ENCODE results near the gene POGZ. TPM values are rescaled to one million over a fixed set of nuclear protein-coding genes. Genes with fewer than 3 reads are reported as not detected.

The POGZ gene
- total and polyA plus RNA-seq, 2 of the 4 experiments (the other 2 are of a cell fraction), result 20.8 to 33.5 TPM

- CTCF ChIA-PET, result interaction anchor here (0.9 kb wide), 1 partner anchor 18 kb away, joined by 3 read pairs; no protein-coding TSS in a partner anchor
- dilution Hi-C loops (cut with HindIII; ENCODE audit: low sequenced_read_pairs, unreplicated experiment) (no loop called here), in situ Hi-C loops (cut with MboI; ENCODE audit: low sequenced_read_pairs) (no loop called here)
Observed at GRCh38 chr1:151476083-151476482, 16.8 kb upstream of the POGZ start.

More at GRCh38 chr1:151476083-151476482, 16.8 kb upstream of the POGZ start:
- Histone ChIP-seq H2AK5ac (ENCODE audit: low read depth, low read length) (no peak overlapping the region), H2BK20ac (ENCODE audit: low read depth, low read length) (no peak overlapping the region), H3K18ac (ENCODE audit: low read depth, low read length) (no peak overlapping the region), H3K9me3 (ENCODE audit: control insufficient read depth, insufficient read depth, low read length) (no peaks in the 10 kb centered on the region), H2AFZ (replicated peaks; ENCODE audit: low read length, poor library complexity) (no peak overlapping the region), H3K79me1 (ENCODE audit: low read depth in 1 of 2, low read length in 2 of 2) (no peaks in the 10 kb centered on the region; a peak in 1 of 4 replicates), H3K4ac (ENCODE audit: low read depth, low read length) (no peak overlapping the region), H3K4me2 (ENCODE audit: low read depth, low read length) (no peak overlapping the region), H3K9me1 (ENCODE audit: insufficient read depth, low read length) (no peaks in the 10 kb centered on the region), H4K8ac (ENCODE audit: low read depth in 2 of 2, low read length in 2 of 2) (no peak overlapping the region), H2BK15ac (ENCODE audit: low read depth, low read length) (no peak overlapping the region), H4K5ac (ENCODE audit: low read depth, low read length) (no peak overlapping the region), H4K91ac (ENCODE audit: insufficient read depth, low read depth, low read length) (no peak overlapping the region), H3K4me1 (ENCODE audit: control insufficient read depth, insufficient read depth, low read length) (no peaks in the 10 kb centered on the region; the same call in 1 of the 2 replicates), H3K23ac (ENCODE audit: low read depth, low read length) (no peak overlapping the region), H3K14ac (replicated peaks; ENCODE audit: low read depth, low read length) (no peak overlapping the region), H4K20me1 (ENCODE audit: insufficient read depth, low read length) (no peaks in the 10 kb centered on the region), H3K9ac (ENCODE audit: low read depth, low read length) (no peak overlapping the region), H3K56ac (ENCODE audit: extremely low read depth, insufficient read depth, low read length) (no peak overlapping the region), H3K4me3 (ENCODE audit: insufficient read depth, low read depth, low read length) (no peak overlapping the region), H3K27ac (ENCODE audit: insufficient read depth, low read length) (no peak overlapping the region), H3K36me3 (ENCODE audit: control insufficient read depth, insufficient read depth, low read length) (no peaks in the 10 kb centered on the region), H2BK120ac (ENCODE audit: low read depth, low read length) (no peak overlapping the region), H3K27me3 (ENCODE audit: control insufficient read depth, insufficient read depth, low read length) (no peaks in the 10 kb centered on the region), H2AK9ac (replicated peaks; ENCODE audit: low read depth, low read length, poor library complexity) (no peak overlapping the region), H2BK5ac (ENCODE audit: low read depth, low read length, poor library complexity, severe bottlenecking) (no peak overlapping the region)
- DNase-seq, result no peak
- no peak for ATAC-seq (ENCODE audit: low read depth)
- POLR2A ChIA-PET (ENCODE audit: unreplicated experiment), result no interaction called here
- TF ChIP-seq POLR2A (IDR thresholded peaks at IDR 0.05; ENCODE audit: low read depth, low read length) (no peak), CEBPB (IDR thresholded peaks at IDR 0.05; ENCODE audit: low read depth, low read length) (no peak), RFX5 (IDR thresholded peaks at IDR 0.05; ENCODE audit: low read depth, low read length) (no peak)
- TF ChIP-seq, protein P1, sequence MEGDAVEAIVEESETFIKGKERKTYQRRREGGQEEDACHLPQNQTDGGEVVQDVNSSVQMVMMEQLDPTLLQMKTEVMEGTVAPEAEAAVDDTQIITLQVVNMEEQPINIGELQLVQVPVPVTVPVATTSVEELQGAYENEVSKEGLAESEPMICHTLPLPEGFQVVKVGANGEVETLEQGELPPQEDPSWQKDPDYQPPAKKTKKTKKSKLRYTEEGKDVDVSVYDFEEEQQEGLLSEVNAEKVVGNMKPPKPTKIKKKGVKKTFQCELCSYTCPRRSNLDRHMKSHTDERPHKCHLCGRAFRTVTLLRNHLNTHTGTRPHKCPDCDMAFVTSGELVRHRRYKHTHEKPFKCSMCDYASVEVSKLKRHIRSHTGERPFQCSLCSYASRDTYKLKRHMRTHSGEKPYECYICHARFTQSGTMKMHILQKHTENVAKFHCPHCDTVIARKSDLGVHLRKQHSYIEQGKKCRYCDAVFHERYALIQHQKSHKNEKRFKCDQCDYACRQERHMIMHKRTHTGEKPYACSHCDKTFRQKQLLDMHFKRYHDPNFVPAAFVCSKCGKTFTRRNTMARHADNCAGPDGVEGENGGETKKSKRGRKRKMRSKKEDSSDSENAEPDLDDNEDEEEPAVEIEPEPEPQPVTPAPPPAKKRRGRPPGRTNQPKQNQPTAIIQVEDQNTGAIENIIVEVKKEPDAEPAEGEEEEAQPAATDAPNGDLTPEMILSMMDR (conservative IDR thresholded peaks at IDR 0.05; ENCODE audit: low read depth, low read length), result no peak
- no CpG with 5 or more reads among the region's 6 CpGs for WGBS, 2 experiments (ENCODE audit: extremely low coverage in 2 of 2, insufficient read length in 1 of 2)
- no TSS peak for BruUV-seq (replicated peaks)
- intact Hi-C loops (cut with micrococcal nuclease), result no loop called here

Measured in IMR-90 (cell line).